Fibroblast of skin of scalp (primary cell): Measurements from ENCODE around the gene ACO1.

ENCODE experiments used
- DNase-seq: peaks from one replicate; pipeline ENCODE4 v3.0.0-alpha.2; 2013

Gene ACO1

GRCh38 chr9:32497921-32498320 lies 113.5 kb downstream of the ACO1 start:
- DNase-seq, result no peak

- DNase-seq, result peak; percentile 22
Measured at GRCh38 chr9:32500768-32501167, 116.3 kb downstream of the ACO1 start.

- DNase-seq, result no peak
Measured at GRCh38 chr9:32501868-32502267, 117.4 kb downstream of the ACO1 start.

GRCh38 chr9:32502464-32502863 lies 118.0 kb downstream of the ACO1 start:
- DNase-seq, result peak; percentile 74

GRCh38 chr9:32503008-32503407 lies 118.6 kb downstream of the ACO1 start:
- no peak for DNase-seq
